ENCODE measurements around the gene RPGRIP1L. TPM values are rescaled to one million over a fixed set of nuclear protein-coding genes. Genes with fewer than 3 reads are reported as not detected.

Gene RPGRIP1L
- total and polyA plus RNA-seq, 2 of the 8 experiments (the other 6 are each of a cell fraction or from before 2014, with no cell fraction given): 4.0 to 13.7 TPM

- TF ChIP-seq RNF2 (IDR thresholded peaks at IDR 0.05; ENCODE audit: borderline replicate concordance, low read depth, low read length, missing control alignments, poor library complexity, severe bottlenecking): no peak
- no peak for TF ChIP-seq SIRT6 (IDR thresholded peaks at IDR 0.05; ENCODE audit: low read length)
Measured at GRCh38 chr16:53583401-53583800, 120.3 kb downstream of the RPGRIP1L start (continued).

All from H1 (cell line).